ENCODE measurements around the gene HAO2.
A peak's percentile ranks its signal among the peaks of the same experiment; 100 is the strongest.
"Not testable (repeated sequence)": the region's sequence is repeated elsewhere in the genome, so short reads cannot be mapped to it uniquely, and the experiment has no call there.

The HAO2 gene

DNA sequence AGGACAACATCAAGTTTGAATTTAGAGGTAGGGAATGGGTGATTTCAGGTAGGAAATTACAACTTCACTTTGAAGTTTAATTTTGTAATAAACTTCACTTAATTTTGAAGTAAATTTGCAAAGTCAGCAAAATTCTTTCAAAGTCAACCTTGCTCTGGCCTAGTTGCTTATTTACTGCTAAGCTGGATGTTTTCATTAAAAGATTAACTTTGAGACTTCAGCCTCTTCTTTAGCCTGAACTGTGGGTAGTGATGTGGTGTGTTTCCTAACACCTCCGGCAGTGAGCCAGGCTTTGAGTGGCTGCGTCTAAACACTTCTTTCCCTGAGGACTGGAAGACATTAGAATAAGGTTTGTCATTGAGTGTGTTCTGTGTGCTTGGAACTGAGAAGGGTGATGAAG, at the start of gene HAO2:
Gene HAO2 (plus strand): TSS at position 232 of the 400 bp plus-strand sequence. CDS start 12,301 bp downstream, outside the sequence.
- no peak for DNase-seq

DNA sequence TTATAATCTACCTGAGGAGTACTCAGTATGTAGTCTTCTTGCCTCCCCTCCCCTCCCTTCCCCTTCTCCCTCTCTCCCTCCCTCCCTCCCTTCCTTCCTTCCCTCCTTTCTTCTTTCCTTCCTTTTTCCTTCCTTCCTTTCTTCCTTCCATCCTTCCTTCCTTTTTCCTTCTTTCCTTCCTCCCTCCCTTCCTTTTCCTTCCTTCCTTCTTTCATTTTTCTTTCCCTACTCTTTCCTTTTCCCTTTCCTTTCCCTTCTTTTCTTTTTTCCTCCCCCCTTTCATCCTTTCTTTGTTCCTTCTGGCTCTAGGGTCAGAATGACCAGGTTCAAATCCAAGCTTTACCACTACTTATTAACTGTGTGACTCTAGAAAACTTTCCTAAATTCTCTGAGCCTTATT, 48.5 kb upstream of the HAO2 start:
- no peak for DNase-seq

DNA sequence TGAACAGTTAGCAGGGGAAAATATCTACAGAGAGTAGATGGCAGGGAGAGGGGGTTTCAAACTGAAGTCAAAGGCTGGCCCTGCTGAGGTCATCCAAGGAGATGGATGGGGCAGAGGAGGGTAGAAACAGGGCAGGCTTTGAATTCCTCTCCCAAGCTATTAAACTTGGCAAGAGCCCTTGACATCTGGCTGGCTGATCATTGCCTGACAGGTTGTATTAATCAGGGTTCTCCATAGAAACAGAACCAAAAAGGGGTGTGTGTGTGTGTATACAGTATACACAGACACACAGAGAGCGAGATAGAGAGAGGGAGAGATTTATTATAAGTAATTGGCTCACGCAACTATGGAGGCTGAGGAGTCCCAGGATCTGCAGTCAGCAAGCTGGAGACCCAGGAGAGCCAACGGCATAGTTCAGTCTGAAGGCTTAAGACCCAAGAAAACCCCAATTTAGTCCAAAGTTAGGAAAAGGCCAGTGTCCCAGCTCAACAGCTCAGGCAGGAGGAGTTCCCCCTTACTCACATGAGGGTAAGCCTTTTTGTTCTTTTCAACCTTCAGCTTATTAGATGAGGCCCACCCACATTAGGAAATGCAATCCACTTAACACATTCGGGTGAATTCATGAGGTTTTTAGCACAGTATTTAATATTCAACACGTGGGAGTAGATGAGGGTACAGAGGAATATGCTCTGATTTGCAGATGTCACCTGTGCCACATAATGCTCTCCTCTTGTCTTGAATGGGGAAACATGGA, 46.7 kb upstream of the HAO2 start:
- DNase-seq = no peak

GRCh38 chr1:119323216-119323982, 45.2 kb upstream of the HAO2 start:
- DNase-seq = no peak

DNA sequence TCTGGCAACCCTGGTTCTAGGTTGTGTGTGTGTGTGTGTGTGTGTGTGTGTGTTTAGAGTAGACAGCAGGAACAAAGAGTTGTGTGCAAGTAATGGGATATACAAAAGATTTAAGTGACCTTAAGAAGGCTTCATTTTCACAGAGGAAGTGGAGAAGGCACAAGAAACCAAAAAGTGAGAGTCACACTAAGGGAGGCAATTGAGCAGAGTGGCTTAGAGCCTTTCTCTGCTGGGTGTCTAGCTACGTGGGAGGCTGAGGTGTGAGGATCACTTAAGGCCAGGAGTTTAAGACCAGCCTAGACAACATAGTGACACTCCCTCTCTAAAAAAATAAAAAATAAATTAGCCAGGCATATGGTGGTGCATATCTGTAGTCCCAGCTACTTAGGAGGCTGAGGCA, 44.4 kb upstream of the HAO2 start:
- no peak for DNase-seq

- DNase-seq = no peak
Measured at GRCh38 chr1:119326251-119326650, 42.3 kb upstream of the HAO2 start.

DNA sequence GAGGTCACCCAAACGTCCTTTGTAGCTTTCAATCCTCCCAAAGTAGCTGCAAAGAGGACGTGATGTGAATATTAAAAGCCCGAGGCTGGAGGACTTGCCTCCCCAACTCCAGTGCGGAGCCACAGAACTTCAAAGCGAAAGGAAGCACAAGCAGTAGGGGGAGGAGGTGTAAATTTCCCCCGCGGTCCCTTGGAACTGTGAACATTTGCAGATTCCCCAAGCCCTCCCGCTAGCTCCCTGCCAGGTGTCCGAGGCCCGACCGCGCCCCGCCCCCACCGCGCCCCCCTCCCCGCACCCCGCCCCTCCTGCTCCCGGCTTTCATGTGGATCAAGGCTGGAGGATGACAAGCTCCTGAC, 41.5 kb upstream of the HAO2 start:
- no peak for DNase-seq

DNA sequence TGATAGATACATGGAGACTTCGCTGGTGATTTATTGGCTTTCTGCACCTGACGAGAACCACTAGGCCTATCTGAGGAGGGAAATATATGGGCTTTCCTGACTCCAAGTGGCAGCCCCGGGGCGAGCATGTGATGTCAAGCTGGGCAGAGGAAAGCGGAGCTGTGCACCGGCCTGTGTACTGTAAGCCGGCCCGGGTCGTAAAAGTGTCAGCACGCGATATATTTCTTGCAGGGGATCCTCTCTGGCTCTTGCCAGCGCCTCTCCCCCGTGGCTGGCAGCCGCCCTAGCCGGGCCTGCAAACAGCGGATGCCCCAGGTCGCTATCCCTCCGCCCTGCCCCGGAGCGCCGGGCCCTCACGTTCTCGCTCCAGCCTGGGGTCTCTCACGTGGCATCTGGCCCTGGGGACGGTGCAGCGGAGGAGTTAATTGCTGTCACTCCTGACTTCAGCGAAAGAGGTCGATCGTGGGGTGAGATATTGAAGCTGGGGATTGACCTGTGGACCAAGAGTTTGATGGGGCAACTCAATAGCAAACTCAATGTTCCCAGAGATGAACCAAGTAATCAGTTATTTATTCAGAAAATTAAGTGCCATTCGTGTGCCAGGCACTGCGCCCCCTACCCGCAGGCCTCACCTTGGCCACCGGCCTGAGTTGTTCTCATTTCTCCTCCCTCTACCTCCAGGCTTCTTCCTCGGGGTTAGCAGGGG, 41.0 kb upstream of the HAO2 start:
- DNase-seq = peak; percentile 25

GRCh38 chr1:119329541-119330461, 38.8 kb upstream of the HAO2 start:
- DNase-seq = no peak

GRCh38 chr1:119330466-119331189, 38.0 kb upstream of the HAO2 start:
- no peak for DNase-seq

- no peak for DNase-seq
Measured at GRCh38 chr1:119331190-119331515, 37.4 kb upstream of the HAO2 start.

GRCh38 chr1:119331915-119332314, 36.7 kb upstream of the HAO2 start:
- DNase-seq = no peak

GRCh38 chr1:119332622-119333021, 36.0 kb upstream of the HAO2 start:
- DNase-seq = no peak

DNA sequence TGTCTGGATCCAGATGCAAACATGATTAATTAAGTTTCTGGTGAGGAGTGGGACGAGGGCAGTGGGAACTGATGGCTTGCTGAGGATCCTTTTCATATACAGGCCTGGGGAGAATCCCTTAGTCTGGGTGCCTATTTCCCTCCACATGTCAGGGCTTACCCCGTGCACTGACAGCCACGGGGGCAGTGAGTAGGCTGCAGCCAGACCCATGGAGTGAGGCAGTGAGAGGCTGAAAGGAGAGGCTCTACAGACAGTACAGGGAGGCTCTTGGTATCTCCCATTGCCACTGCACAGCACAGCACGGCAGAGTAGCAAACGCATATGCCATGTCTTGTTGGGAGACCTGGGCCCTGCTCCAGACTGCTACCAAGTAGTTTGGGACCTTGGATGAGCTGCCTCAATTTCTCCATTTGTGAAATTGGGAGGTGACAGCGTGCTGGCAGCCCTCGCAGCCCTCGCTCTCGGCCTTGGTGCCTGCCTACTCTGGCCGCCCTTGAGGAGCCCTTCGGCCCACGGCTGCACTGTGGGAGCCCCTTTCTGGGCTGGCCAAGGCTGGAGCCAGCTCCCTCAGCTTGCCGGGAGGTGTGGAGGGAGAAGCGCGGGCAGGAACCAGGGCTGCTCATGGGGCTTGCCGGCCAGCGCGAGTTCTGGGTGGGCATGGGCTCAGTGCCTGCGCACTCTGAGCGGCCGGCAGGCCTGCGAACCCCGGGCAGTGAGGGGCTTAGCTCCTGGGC, 35.3 kb upstream of the HAO2 start:
- no peak for DNase-seq

- not testable (repeated sequence) for DNase-seq
Measured at GRCh38 chr1:119333897-119334250, 34.7 kb upstream of the HAO2 start.

DNA sequence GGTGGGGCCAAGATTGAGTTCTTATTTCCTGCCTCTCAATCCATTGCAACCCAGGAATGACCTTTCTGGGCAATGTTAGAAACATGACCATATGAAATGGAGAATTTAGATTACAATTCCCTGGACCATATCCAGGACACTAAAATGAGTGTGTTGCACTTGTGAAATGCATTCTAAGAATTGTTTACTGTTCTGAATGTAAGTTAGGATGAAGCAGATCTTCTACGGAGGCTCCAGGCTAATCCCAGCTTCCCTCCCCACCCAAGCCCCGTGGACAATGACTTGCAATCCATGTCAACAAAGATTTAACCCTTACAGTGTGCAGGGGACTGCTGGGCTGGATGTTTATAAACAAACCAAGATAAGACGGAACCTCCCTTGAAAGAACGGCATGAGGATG, 31.7 kb upstream of the HAO2 start:
- no peak for DNase-seq

DNA sequence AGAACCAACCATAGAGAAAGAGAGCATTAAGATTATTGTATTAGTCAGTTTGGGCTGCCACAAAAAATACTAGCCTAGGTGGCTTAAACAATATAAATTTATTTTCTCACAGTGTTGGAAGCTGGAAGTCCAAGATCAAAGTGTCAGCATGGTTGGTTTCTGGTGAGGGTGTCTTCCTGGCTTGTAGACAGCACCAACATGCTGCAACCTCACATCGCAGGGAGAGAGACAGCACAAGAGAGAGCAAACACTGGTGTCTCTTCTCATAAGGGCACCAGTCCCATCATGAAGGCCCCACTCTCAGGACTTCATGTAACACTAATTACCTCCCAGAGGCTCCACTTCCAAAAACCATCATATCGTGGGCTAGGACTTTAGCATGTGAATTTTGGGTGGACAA, 30.6 kb upstream of the HAO2 start:
- DNase-seq = no peak

- DNase-seq = no peak
Measured at GRCh38 chr1:119338757-119339156, 29.8 kb upstream of the HAO2 start.

GRCh38 chr1:119340861-119341261, 27.7 kb upstream of the HAO2 start:
- no peak for DNase-seq

DNA sequence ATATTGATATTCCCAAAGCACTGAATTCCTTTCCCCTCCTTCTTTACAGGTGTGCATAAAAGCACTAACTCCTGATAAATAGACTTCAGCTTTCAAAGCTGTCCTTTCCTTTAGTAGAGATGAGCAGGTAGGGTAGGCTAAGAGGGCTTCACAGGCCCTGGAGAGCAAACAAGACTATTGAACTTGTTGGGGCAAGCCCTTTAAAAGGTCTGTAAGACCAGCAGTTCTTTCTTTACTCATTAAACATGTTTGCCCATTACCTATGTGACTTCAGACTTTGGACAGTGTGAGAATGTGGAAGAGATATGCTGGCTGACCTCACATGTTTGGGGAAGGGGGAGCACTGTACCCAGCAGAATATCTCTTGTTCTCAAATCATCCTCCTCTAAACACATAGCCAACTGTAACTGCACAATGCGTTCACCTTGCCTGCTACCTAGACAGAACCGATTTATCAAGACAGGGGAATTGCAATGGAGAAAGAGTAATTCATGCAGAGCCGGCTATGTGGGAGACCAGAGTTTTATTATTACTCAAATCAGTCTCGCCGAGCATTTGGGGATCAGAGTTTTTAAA, 27.1 kb upstream of the HAO2 start:
- no peak for DNase-seq

GRCh38 chr1:119345398-119345797, 23.2 kb upstream of the HAO2 start:
- no peak for DNase-seq
